H9 (cell line): ENCODE measurements around the gene PSMD1. TPM values are rescaled to one million over a fixed set of nuclear protein-coding genes. Genes with fewer than 3 reads are reported as not detected.

Experiments used
- DNase-seq: peaks from one replicate; pipeline ENCODE4 v3.0.0-alpha.2; 2017
- H2AFZ ChIP-seq: one replicate; pipeline ENCODE4 v1.6.1; 2013; ENCODE audit warnings: mild to moderate bottlenecking, low read length, control low read depth, moderate library complexity
- H2AK5ac ChIP-seq: 2 replicates; pipeline ENCODE4 v1.6.1; 2013; ENCODE audit warnings: low read length, control low read depth, mixed read lengths; ENCODE audit not compliant: insufficient read length
- H2BK120ac ChIP-seq: one replicate; pipeline ENCODE4 v1.6.1; 2013; ENCODE audit warnings: low read depth, mild to moderate bottlenecking, low read length, control low read depth, inconsistent platforms; ENCODE audit not compliant: poor library complexity, severe bottlenecking
- H2BK12ac ChIP-seq: 2 replicates; pipeline ENCODE4 v1.6.1; 2013; ENCODE audit warnings: low read length, control low read depth, mixed read lengths, low read depth; ENCODE audit not compliant: insufficient read length
- H2BK15ac ChIP-seq: 2 replicates; pipeline ENCODE4 v1.6.1; 2013; ENCODE audit warnings: low read depth, low read length, control low read depth
- H2BK20ac ChIP-seq: one replicate; pipeline ENCODE4 v1.6.1; 2013; ENCODE audit warnings: low read depth, mild to moderate bottlenecking, low read length, control low read depth, inconsistent platforms; ENCODE audit not compliant: poor library complexity, severe bottlenecking
- H2BK5ac ChIP-seq: 2 replicates; pipeline ENCODE4 v1.6.1; 2013; ENCODE audit warnings: low read length, control low read depth, mixed read lengths; ENCODE audit not compliant: insufficient read length
- H3K14ac ChIP-seq: 2 replicates; pipeline ENCODE4 v1.6.1; 2013; ENCODE audit warnings: low read length, control low read depth; ENCODE audit not compliant: insufficient read depth
- H3K18ac ChIP-seq: 2 replicates; pipeline ENCODE4 v1.6.1; 2013; ENCODE audit warnings: low read depth, mild to moderate bottlenecking, mixed read lengths, low read length, control low read depth; ENCODE audit not compliant: insufficient read length
- H3K23ac ChIP-seq: 2 replicates; pipeline ENCODE4 v1.6.1; 2013; ENCODE audit warnings: low read length, control low read depth, mixed read lengths, low read depth; ENCODE audit not compliant: insufficient read length
- H3K23me2 ChIP-seq: 2 replicates; pipeline ENCODE4 v1.6.1; 2013; ENCODE audit warnings: low read depth, mild to moderate bottlenecking, mixed read lengths, low read length, control low read depth; ENCODE audit not compliant: insufficient read length, poor library complexity, severe bottlenecking
- H3K27ac ChIP-seq: 2 replicates; pipeline ENCODE4 v1.5.1; 2013; ENCODE audit warnings: low read length, control low read depth, mixed read lengths, low read depth; ENCODE audit not compliant: insufficient read length
- H3K27me3 ChIP-seq: 2 replicates; pipeline ENCODE4 v1.6.1; 2013; ENCODE audit warnings: low read length, control low read depth, inconsistent platforms; ENCODE audit not compliant: insufficient read depth
- H3K4ac ChIP-seq: 2 replicates; pipeline ENCODE4 v1.6.1; 2013; ENCODE audit warnings: low read depth, mild to moderate bottlenecking, control low read depth, inconsistent platforms, low read length, moderate library complexity
- H3K4me1 ChIP-seq: 2 replicates; pipeline ENCODE4 v1.6.1; 2013; ENCODE audit warnings: low read length, control low read depth, inconsistent platforms; ENCODE audit not compliant: insufficient read depth
- H3K4me2 ChIP-seq: 2 replicates; pipeline ENCODE4 v1.6.1; 2013; ENCODE audit warnings: low read length, control low read depth, mixed read lengths; ENCODE audit not compliant: insufficient read length, insufficient read depth
- H3K56ac ChIP-seq: 2 replicates; pipeline ENCODE4 v1.6.1; 2013; ENCODE audit warnings: low read depth, mild to moderate bottlenecking, mixed read lengths, low read length, control low read depth; ENCODE audit not compliant: insufficient read length
- H3K79me1 ChIP-seq: 2 replicates; pipeline ENCODE4 v1.6.1; 2013; ENCODE audit warnings: low read depth, mild to moderate bottlenecking, moderate library complexity, low read length, control low read depth, inconsistent platforms; ENCODE audit not compliant: insufficient read depth, poor library complexity, severe bottlenecking
- H3K79me2 ChIP-seq: 2 replicates; pipeline ENCODE4 v1.6.1; 2013; ENCODE audit warnings: low read length, control low read depth, inconsistent platforms; ENCODE audit not compliant: insufficient read depth
- H3K9ac ChIP-seq: 2 replicates; pipeline ENCODE4 v1.6.1; 2013; ENCODE audit warnings: low read length, control low read depth, mixed read lengths; ENCODE audit not compliant: insufficient read length; ENCODE audit errors: extremely low read depth
- H3K9me3 ChIP-seq: one replicate; pipeline ENCODE4 v1.6.1; 2013; ENCODE audit warnings: low read depth, low read length, inconsistent platforms; ENCODE audit not compliant: control insufficient read depth
- H3T11ph ChIP-seq: one replicate; pipeline ENCODE4 v1.6.1; 2013; ENCODE audit warnings: mild to moderate bottlenecking, low read length, control low read depth, inconsistent platforms
- H4K20me1 ChIP-seq: one replicate; pipeline ENCODE4 v1.6.1; 2013; ENCODE audit not compliant: control insufficient read depth, insufficient read length, insufficient read depth
- H4K5ac ChIP-seq: 2 replicates; pipeline ENCODE4 v1.6.1; 2013; ENCODE audit warnings: low read depth, mild to moderate bottlenecking, mixed read lengths, low read length, control low read depth; ENCODE audit not compliant: insufficient read length
- H4K8ac ChIP-seq: replicated peaks from 2 replicates; pipeline ENCODE4 v1.6.1; 2013; ENCODE audit warnings: low read length, control low read depth, mixed read lengths, low read depth; ENCODE audit not compliant: insufficient read length
- H4K91ac ChIP-seq: 2 replicates; pipeline ENCODE4 v1.6.1; 2013; ENCODE audit warnings: low read depth, mild to moderate bottlenecking, moderate library complexity, mixed read lengths, low read length, control low read depth; ENCODE audit not compliant: insufficient read length
- H3K27ac Mint-ChIP-seq, 3 experiments: 2 replicates in 2 of 3; 3 replicates in 1 of 3; pipeline ENCODE4 v1.8.0; 2020 to 2021; ENCODE audit warnings: mixed read lengths in 3 of 3, mild to moderate bottlenecking in 1 of 3, moderate library complexity in 1 of 3
- H3K27me3 Mint-ChIP-seq: 2 replicates; pipeline ENCODE4 v1.8.0; 2021; ENCODE audit warnings: low read depth, mild to moderate bottlenecking, moderate library complexity, mixed read lengths
- H3K36me3 Mint-ChIP-seq, 3 experiments: 2 replicates in 2 of 3; 3 replicates in 1 of 3; pipeline ENCODE4 v1.8.0; 2020 to 2021; ENCODE audit warnings: low read depth in 3 of 3, mixed read lengths in 3 of 3; ENCODE audit not compliant: insufficient read depth in 1 of 3
- H3K4me1 Mint-ChIP-seq, 2 experiments: 2 replicates each; pipeline ENCODE4 v1.8.0; 2020; ENCODE audit warnings: mixed read lengths in 2 of 2
- H3K4me3 Mint-ChIP-seq, 2 experiments: 2 replicates in 1 of 2; 3 replicates in 1 of 2; pipeline ENCODE4 v1.8.0; 2020 to 2021; ENCODE audit warnings: mild to moderate bottlenecking in 2 of 2, mixed read lengths in 2 of 2, moderate library complexity in 1 of 2
- H3K9me3 Mint-ChIP-seq, 2 experiments: 2 replicates in 1 of 2; 3 replicates in 1 of 2; pipeline ENCODE4 v1.8.0; 2020; ENCODE audit warnings: mild to moderate bottlenecking in 2 of 2, mixed read lengths in 2 of 2, moderate library complexity in 1 of 2
- WGBS: extraction: QIAGEN DNeasy Blood & Tissue Kit; methylation state at CpG from one replicate; pipeline ENCODE4 v1.1.7; 2013; ENCODE audit warnings: missing lambda C conversion rate, low lambda C conversion rate, mixed read lengths; ENCODE audit not compliant: insufficient read length; ENCODE audit errors: extremely low coverage; 5-methylcytosine and 5-hydroxymethylcytosine counted together
- total RNA-seq: library from RNA; stranded (reverse); gene quantifications from 2 replicates; pipeline ENCODE4 v1.2.1, GENCODE V29; 2021
- TF ChIP-seq, protein P1 (sequence below): fragments of 200-600 bp; sonication (generic); conservative IDR thresholded peaks from 3 replicates; pipeline ENCODE4 v1.8.0; 2021; ENCODE audit warnings: antibody characterized with exemption, mild to moderate bottlenecking

PSMD1 gene
- total RNA-seq, 1 experiment from 2014 or later = 166 TPM

- WGBS = no CpG with 5 or more reads among the region's 5 CpGs
- TF ChIP-seq, protein P1, sequence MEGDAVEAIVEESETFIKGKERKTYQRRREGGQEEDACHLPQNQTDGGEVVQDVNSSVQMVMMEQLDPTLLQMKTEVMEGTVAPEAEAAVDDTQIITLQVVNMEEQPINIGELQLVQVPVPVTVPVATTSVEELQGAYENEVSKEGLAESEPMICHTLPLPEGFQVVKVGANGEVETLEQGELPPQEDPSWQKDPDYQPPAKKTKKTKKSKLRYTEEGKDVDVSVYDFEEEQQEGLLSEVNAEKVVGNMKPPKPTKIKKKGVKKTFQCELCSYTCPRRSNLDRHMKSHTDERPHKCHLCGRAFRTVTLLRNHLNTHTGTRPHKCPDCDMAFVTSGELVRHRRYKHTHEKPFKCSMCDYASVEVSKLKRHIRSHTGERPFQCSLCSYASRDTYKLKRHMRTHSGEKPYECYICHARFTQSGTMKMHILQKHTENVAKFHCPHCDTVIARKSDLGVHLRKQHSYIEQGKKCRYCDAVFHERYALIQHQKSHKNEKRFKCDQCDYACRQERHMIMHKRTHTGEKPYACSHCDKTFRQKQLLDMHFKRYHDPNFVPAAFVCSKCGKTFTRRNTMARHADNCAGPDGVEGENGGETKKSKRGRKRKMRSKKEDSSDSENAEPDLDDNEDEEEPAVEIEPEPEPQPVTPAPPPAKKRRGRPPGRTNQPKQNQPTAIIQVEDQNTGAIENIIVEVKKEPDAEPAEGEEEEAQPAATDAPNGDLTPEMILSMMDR = no peak
- H3K4me1 Mint-ChIP-seq = peaks cover 7 to 14% of the 10 kb centered on the region in 2 experiments; a peak in 3 of 4 replicates
- Histone ChIP-seq H2BK120ac (no peak overlapping the region), H4K91ac (no peak overlapping the region), H3K27me3 (peaks cover 1% of the 10 kb centered on the region; the same call in 1 of the 2 replicates), H2AK5ac (no peak overlapping the region), H3T11ph (no peak overlapping the region), H3K9ac (no peak overlapping the region), H3K27ac (no peak overlapping the region), H2BK5ac (no peak overlapping the region), H3K4me1 (no peaks in the 10 kb centered on the region), H3K14ac (no peak overlapping the region), H2AFZ (no peak overlapping the region), H3K4ac (no peak overlapping the region), H3K79me2 (no peaks in the 10 kb centered on the region), H3K23ac (no peak overlapping the region), H2BK15ac (no peak overlapping the region), H2BK12ac (no peak overlapping the region), H3K9me3 (no peaks in the 10 kb centered on the region), H3K23me2 (no peaks in the 10 kb centered on the region), H3K56ac (no peak overlapping the region), H4K20me1 (no peaks in the 10 kb centered on the region), H3K18ac (no peak overlapping the region), H4K5ac (no peak overlapping the region), H2BK20ac (no peak overlapping the region), H3K79me1 (no peaks in the 10 kb centered on the region), H3K4me2 (no peak overlapping the region), H4K8ac (no peak overlapping the region)
- no peak overlapping the region for H3K27ac Mint-ChIP-seq
- no peak for DNase-seq
- H3K9me3 Mint-ChIP-seq = no peaks in the 10 kb centered on the region
- H3K27me3 Mint-ChIP-seq = peaks cover 64% of the 10 kb centered on the region
- H3K4me3 Mint-ChIP-seq = no peak overlapping the region
- no peaks in the 10 kb centered on the region for H3K36me3 Mint-ChIP-seq
Measured at GRCh38 chr2:231051116-231051515, 5.6 kb upstream of the PSMD1 start.
